Ammon's horn (tissue), 1 donor: ENCODE results near the gene OTOG.
A peak's percentile ranks its signal among the peaks of the same experiment; 100 is the strongest.

Source experiments
- DNase-seq: peaks from one replicate; pipeline ENCODE4 v3.0.0-alpha.2; 2016; ENCODE audit warnings: low spot score

Gene OTOG

DNA sequence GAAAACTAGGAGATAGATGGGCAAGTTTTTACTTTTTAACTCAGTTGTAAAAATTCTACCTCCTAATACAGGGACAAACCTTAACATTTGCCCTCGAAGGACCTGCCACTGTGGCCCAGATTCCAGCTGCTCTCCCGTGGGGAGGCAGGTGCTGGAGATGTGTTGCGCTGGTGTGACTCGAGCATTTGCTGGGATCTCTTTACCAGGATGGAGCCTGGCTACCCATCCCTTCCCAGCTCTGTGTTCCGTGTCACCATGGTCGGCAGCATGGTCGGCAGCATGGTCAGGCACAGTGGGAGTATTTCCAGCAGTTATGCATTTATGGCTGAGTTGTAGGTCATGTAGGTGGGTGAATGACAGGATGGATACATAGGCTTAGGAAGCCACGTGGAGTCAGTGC, 41.1 kb downstream of the OTOG start:
- DNase-seq, result no peak

DNA sequence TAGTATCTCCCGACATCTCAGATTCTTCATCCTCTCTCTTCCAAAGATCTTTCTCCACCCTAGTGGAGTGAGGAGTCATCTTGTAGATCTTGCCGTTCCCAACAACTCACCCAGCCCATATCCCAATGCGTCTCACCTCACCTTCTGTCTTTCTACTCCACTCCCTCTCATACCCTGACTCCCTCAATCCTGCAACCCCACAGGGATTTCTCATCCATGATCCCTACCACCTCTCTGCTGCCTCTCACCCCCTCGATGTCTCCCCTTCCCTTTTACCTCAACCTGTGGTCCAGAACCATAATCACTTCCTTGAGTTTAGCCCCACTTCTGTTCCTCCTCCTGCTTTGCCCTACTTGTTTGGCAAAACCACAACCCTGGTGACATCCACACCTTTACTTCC, 41.7 kb downstream of the OTOG start:
- no peak for DNase-seq

DNA sequence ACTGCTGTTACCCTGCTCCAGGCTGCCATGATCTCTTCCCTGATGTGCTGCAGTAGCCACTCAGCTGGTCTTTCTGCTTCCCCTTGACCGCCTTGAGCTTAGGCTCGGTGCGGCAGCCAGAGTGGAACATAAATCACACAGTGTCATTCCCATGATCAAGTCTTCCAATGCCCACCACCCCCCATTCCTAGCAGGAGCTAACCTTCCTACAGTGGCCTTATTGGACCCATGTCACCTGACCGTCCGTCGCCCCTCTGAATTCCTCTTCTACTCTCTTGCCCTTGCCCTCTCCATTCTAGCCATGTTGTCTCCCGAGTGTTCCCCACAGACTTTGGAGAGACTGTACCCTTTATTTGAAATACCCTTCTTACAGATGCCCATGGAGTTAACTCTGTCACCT, 43.4 kb downstream of the OTOG start:
- no peak for DNase-seq

DNA sequence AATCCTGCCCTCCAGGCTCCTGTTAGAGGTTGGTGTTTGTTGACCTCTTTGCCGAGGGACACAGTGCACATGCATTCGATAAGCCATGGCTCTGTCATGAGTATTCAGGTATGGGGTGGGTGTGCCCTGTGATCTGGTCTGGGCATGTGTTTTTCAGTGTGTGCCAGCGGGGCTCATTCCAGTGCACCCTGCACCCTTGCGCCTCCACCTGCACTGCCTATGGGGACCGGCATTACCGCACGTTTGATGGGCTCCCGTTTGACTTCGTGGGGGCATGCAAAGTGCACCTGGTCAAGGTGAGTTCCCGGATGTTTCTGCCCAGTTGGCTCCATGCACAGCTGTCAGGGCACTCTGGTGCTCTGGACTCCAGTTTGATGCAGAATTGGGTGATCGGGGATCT, 44.2 kb downstream of the OTOG start:
- DNase-seq, result no peak

DNA sequence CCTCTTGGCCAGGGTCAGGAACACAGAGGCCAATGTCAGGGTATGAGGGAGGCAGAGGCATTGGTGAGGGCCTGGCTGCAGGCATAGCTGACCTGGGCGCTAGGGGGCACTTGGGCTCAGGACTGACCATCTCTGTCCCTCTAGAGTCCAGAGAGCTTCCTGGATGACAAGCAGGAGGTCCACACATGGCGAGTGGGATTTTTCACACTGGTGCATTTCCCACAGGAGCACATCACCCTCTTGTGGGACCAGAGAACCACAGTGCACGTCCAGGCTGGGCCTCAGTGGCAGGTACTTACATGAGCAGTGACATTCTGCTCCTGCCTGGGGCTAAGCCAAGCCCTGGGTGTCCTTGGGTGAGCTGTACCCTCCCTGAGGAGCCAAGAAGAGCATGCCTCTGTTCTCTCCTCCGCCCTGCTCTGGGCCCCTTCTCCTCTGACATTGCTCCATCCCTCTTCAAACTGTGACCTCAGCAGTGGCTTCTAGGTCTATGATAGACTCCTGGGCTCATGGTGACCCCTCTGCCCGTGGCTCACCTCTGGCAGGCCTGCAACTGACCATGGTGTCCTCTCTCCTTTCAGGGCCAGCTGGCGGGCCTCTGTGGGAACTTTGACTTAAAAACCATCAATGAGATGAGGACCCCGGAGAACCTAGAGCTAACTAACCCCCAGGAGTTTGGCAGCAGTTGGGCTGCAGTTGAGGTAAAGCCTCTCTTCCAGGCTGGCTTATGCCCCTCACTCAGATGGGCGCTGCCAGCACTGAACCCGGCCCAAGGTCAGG, 46.6 kb downstream of the OTOG start:
- no peak for DNase-seq

DNA sequence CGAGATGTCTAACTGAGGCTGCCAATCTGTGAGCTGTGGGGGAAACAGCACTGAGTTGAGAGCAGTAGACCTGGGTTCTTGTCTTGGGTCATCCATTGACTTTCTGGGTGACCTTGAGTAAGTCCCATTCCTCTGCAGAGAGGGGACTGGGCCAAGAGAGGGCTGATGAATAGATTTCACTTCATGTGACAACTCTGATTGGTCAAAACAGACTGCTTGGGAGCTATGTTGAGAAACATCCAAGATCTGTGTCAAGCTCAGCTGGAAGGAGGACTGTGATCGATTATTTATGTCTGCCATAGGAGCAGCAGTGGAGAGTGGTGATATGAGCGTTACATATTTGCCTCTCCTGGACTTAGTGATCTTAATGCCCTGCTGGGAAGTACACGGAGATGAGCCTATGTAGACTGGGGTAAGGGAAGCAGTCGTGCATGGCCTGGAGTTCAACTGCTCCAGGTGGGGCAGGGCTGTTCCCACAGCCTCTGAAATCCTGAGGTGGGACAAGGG, 47.7 kb downstream of the OTOG start:
- no peak for DNase-seq

DNA sequence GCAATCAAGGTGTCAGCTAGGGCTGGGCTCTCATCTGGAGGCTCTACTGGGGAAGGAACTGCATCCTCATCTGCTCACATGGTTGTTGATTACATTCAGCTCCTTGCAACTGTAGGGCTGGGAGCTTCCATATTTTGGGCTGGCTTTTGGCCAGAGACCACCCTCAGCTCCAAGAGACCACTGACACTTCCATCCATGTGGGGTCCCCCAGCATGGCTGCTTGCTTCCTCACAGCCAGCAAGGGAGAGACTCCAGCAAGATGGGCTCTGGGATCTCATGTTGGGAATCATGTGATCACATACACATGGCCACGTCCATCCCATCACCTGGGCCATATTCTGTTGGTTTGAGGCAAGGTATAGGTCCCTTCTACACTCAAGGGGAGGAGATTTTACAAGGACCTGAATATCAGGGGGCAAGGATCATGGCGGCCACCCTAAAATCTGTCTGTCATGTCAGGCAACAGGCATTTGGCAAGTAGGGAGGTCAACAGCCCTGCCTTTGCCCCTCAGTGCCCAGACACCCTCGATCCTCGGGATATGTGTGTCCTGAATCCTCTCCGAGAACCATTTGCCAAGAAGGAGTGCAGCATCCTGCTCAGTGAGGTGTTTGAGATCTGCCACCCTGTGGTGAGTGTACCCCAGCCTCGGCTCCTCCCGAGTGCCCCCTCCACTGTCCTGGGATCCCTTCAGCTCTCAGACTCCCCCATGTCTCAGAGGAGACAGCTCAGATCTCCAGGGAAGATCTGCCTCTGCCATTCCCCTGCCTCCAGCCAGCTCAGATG, 48.7 kb downstream of the OTOG start:
- DNase-seq, result no peak

DNA sequence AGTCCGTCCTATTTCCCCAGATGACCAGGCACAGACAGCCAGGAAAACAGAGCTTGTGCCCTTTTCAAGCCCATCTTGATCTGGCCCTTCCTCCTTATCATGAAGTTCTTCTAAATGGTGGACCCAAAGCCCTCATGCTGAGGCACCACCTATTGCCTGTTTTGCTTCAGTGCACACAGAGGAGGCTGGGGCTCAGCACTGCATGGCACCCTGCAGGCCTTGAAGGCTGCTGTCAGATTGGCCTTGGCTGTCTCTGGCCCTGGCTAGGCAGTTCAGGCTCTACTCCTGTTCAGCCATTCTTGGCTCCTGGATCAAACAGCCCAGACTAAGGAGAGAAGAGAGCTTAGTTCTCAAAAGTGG, 49.2 kb downstream of the OTOG start:
- no peak for DNase-seq

DNA sequence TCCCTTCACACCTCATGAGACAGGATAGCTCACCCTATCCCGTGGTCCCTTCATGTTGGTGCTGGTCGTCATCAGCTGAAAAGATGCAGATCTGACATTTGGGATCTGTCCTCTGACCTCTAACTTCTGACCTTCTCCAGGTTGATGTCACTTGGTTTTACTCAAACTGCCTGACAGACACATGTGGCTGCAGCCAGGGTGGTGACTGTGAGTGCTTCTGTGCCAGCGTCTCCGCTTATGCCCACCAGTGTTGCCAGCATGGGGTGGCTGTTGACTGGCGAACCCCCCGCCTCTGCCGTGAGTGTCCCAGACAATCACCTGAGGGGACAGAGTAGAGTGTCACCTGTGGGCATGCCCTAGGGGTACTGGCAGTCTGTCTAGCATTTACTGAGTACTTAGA, 49.7 kb downstream of the OTOG start:
- DNase-seq, result no peak

DNA sequence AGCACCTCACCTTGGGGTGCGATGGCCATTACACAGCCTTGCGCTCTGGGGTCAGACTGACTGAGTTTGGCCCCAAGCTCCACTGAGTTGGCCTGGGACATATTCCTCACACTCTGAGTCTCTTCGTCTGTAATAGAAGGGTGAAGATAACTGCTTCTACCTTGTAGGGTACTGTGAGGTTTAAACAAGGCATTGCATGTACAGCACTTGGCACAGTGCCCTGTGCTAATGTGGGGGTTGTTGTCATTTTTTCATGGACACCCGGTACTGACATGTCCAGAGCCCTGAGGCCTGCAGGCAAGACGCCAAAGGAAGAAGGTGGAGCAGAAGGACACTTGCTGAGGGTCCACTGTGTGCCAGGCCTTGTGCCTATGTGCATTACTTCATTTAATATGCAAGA, 50.7 kb downstream of the OTOG start:
- DNase-seq, result no peak

DNA sequence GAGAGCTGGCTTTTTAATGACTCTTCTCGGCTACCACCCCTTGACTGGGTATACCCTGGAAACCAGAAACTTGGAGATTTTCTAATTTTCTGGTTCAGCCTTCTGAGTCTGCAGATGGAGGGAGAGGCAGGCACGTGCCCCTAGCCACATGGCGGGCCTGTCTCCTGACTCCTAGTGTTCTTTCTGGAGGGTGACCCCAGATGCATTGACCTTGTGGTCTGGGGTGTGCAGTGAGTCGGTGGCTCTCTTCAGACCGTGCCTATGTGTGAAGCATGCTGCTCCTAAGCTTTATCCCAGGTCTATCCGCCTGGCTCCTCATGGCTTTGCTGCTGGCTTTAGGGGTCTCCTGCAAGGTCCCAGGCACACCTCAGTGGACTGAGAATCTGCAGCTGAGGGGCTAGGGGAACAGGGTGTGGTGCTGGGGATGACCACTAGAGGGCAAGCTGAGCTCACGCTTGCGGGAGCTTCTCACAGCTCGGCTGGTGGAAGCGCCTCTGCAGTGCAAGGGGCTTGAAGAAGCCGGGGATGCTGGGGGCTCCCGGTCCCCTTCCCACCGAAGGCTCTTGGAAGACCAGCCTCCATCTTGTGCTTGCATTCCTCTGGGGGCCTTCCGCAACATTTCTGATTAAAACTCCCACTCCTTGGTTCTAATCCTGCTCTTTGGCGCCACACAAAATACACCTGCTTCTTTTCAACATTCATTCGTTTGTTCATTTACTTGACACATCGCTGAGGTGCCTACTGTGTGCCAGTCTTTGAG, 51.8 kb downstream of the OTOG start:
- peak; percentile 88 for DNase-seq

DNA sequence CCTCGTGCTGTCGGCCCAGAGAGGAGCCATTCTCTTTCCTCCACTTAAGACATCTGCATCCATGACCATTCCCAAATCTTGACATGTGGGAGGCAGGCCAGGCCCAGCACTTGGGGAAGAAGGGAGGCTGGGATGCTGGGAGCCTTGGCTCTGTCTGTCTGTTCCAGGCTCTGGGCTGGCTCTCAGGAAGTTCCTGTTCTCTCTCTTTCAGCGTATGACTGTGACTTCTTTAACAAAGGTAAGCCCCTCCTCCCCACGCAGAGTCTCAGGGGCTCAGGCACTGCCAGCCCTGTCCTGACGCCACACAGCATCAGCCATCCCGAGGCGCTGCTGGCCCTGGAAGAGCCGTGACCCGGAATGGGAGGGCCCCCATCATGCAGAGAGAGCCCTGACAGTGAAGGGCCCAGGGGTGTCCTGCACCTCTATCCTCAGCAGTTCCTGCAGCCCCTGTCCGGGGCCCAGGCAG, 52.4 kb downstream of the OTOG start:
- DNase-seq, result no peak

DNA sequence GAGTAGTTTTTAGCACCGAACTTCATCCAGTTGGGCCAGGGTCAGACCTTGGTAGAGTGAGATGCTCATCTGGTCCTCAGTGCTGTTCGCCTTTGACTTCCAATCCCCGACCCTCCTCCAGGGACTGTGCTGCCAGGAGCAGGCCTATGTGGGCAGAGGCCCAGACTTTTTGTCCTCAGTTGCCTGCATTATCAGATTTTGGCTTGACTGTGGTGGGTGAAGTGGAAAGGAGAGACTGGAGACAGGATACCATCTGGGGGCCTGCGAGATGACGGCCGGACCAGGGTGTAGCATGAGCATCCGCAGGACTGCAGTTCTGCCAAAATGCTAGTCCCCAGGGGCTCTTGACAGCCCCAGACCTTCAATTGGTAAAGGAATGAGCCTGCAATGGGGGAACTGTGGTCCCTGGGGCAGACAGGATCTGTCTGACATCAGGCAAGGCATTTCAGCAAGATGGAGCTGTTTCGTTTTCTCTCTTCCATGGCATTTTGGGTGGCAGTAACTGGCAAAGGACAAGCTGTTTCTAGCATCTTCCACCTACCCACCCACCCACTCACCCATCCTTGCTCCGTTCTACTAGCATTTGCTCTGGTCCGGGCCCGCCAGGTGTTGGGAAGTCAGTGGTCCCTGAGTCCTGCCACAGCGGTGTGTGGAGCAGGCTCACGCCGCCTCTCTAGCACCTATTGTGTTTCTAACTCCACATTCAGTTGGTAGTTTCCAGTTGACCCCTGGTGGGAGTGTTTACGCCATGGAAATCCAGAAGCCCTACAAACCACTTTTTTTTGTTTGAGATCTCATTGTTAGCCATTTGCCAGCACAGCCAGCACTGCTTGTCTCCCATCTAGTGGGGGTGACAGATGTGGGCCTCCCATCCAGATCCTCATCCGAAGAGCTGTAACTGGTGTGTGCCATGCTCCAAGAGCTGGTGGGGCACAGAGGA, 53.5 kb downstream of the OTOG start:
- no peak for DNase-seq

DNA sequence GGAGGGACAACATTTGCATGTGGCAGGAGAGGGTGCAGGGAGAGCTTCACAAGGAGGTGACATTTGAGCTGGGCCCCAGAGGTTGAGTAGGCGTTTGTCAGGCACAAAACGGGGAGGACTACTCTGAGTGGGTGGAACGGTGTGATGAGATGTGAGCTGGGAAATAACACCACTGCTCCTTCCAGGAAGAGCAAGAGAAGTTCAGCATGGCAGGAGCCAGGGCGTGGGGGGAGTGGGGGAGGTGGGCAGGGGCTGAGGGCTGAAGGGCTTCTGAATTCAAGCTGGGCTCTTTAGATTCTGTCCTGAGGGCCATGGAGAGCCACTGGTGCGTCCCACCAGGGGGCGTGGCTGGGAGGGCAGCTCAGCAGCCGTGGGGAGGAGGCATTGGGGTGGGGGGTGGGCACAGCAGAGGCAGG, 54.2 kb downstream of the OTOG start:
- no peak for DNase-seq

DNA sequence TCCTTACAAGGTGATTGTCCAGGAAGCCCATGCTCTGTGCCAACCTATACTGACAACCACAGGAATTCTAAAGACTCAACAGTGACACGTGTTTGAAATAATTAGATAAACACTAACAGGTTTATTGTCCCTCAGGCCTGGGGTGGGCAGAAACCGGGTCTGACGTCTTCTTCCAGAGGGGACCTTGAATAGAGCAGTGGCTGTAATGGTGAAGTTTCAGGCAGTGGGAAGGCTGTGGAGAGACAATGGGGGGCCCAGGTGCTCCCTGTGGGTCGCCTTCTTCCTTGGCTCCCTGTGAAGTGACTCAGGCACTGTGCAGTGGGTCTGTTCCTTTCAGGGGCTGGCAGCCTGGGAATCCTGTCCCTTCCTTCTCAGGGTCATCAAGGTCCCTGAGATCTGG, 54.6 kb downstream of the OTOG start:
- DNase-seq, result no peak

DNA sequence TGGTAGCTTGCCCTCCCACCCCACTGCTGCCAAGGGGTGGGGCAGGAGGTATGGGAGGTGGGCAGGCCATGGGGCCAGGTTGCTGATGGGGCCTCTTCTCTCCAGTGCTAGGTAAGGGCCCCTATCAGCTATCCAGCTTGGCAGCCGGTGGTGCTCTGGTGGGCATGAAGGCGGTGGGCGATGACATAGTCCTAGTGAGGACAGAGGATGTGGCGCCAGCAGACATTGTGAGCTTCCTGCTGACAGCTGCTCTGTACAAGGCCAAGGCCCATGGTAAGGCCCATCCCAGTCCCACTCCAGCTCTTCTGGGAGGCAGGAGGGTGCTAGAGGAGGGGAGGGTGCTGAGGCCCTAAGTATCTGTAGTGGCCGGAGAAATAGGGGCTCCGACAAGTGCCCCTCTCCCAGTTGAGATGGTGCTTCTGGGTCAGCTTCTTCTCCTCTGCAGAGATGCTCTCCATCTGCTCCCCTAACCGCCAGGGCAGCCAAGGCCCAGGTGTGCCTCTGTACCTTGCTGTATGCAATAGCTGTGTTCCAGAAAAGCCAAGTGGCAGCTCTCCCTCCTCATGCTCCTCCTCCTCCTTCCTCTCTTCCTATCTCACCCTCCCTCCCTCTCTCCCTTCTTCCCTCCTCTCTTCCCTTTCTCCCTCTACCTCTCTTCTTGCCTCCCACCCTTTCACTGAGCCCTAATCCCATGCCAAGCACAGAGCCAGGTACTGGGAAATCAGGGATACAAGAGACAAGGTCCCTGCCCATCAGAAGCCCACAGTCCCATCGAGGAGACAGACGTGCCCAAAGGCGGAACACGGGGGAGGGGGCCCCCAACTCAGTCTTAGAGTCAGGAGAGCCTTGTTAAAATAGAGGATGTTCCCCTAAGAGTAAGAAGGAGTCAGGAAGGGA, 55.3 kb downstream of the OTOG start:
- DNase-seq, result no peak

DNA sequence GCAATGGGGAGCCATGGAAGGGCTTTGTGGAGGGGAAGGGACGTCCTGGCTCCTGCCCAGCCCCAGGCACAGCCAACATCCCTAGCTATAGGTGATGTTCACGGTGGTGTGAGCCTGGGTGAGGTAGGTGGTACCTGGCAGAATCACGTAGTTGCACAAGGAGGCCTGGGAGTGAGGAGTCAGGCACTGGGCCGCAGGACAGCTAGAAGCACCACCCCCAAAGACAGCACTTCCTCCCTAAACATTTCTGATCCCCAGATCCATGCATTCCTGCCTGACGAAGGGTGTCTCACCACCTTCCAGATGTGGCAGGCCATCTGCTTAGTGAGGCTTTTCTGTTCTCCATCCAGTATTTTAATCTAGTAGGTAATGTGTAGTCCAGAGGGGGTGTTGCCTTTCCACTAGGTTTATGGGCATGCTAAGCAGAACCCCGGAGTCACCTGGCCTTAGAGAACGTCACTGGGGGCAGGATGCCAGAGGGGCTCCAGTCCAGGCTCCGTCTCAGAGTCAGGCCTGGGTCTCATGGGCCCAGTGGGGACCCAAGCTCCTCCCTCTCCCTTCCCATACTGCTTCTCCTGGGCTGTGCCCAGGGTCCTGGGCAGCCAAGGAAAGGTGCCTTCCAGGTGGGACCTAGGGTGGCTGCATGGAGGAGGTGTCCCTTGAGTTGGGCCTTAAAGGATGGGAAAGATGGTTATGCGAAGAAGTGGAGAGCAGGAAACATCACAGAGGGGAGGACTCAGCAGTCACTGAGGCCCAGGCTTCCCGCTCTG, 56.2 kb downstream of the OTOG start:
- DNase-seq, result no peak

DNA sequence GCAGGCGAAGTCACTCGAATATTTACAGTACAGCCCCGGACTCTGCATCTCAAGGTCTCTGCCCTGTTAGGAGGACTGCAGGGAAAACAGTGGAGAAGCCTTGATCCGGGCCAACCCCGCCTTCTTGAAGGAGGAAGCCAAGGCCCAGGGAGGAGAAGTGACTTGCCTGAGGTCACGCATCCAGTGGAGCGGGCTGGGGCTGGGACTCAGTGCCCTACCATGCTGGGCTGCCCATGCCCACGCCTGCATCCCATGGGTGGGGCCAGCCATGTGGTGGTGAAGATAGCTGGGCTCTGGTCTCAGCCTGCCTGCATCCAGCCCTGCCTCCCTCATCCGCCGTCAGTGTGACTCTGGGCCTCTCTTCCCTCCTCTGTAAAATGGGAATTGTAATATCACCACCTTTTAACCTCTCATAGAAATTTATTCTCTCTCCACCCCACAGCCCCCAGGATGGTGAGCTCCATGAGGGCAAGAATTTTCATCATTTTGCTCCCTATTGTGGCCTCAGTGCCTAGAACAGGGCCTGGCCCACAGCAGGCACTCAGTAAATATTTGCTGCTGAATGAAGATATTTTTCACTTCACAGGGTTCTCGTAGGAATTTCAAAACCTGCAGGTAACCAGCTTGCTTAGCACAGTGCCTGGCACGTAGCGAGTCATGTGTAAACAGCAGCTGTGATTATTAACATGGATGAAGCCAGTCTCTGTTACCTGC, 57.3 kb downstream of the OTOG start:
- no peak for DNase-seq

DNA sequence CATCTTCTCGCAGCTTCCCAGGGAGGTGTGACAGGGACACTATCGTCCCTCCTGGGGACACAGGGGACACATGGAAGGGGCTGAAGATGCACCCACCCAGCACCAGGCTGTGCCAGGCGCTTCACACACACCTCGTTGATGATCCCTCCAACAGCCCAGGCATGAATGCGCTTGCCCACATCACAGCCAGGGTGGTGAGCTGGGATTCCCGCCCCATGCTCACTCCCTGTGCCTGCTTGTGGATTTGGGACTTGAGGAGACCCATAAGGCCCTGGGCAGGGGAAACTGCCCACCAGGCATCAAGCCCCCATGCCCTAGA, 57.8 kb downstream of the OTOG start:
- DNase-seq, result no peak
